Endothelial cell of hepatic sinusoid (primary cell): ENCODE data around the gene PLCB1.

Source experiments
- in situ Hi-C: cut with HindIII; loops from 2 replicates; pipeline ENCODE4 v1.10.0; 2017; ENCODE audit warnings: low sequenced_read_pairs

PLCB1 gene

DNA sequence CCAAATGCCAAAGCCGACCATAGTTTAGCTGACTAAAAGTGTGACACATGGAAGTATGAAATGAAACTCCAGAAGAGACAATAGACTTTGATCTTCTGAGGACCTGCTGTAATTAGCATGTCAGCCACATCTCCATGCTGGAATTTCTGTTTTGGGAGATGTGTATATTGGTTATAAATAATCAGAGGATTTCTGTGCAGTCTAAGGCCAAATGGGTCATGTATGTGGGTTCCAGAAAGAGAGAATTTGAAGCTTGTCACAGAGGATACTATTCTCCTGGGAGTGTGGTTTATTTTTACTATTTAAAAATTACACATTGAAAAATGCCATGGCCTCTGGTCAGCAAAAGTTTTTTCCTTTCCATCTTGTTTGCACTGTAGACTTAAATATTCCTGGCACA is 531.4 kb downstream of the PLCB1 start:
- in situ Hi-C loops: no loop called here

DNA sequence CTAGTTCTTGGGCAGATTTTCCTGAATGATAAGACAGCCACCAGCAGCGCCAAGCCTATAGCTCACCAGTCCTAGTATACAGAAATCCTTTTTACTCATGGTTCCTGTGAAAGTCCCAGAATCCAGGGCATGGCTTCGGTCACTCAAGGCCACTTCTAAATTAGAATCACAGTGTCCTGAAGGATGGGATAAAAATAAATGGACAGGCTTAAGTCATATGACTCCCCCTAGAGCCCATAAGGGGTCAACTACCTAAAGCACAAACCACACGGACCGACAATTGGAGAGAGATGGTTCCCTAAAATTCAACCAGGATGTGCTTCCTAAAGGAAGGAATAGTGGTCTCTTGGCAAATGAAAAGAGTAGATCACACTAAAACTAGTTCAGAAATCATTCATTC is 532.7 kb downstream of the PLCB1 start:
- in situ Hi-C loops: loop anchor here (5.0 kb wide), 1 partner anchor 52 kb away; no protein-coding TSS in a partner anchor

DNA sequence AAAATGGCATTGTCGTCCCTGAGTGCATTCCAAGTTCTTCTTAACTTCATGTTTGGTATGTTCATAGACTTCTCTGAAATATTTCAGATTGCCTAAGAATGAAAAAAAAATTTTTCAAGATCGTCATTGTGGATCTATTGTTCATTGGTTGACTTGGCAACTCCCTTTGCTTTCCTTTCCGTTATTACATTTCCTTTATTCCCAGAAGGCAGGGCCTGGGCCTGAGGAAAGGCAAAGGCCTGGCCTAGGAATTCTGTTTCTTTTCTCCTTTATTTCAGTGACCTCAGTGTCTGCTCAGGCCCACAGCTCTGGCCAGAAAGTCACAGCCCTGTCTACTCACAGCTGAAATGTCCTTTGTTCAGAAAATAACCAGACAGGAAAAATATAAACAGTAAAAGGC is 535.2 kb downstream of the PLCB1 start:
- in situ Hi-C loops: loop anchor here (5.0 kb wide), 1 partner anchor 55 kb away; no protein-coding TSS in a partner anchor

DNA sequence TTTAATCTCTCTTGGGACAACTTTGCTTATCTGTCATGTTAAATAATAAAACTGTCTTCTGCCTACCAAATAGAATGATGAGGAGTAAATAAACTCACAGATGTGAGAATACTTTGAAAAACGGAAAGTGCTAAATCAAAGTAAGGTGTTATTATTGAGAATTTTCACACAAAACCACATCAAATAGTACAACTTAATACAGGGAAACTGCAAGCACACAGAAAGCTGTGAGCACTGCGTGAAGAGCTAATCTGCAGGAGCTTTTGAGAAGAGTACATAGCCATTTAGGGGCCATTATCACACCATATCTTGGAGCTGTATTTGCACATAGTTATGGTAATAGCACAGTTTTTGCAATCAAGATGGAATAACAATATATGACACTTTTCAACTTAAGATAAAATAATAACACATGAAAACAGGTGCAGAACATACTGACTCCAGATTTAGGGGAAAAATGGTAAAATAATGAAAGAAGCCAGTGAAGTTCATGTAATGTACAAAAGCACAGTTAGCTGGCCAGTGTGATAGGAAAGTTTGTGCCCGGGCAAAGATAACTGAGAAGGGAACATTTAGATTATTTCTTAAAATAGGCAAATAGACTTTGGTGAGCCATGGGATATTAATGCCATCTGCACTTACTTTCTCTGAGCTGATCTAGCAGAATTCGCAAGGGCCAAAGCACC is 538.3 kb downstream of the PLCB1 start:
- in situ Hi-C loops: no loop called here

DNA sequence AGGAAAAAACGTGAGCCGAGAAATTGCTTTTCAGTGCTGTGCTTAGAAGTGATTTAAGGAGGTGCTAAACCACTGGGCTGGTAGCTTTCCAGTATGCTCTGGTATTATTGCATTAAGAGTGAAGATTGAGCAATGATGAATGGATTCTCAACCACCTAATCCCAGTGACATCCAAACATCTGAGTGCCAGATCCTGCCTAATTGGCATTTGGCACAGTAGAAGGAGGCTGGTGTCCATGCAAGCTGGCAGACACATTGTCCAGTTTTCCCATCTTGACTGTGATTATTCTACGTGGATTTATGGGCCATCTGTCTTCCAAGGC is 538.8 kb downstream of the PLCB1 start:
- in situ Hi-C loops: no loop called here

DNA sequence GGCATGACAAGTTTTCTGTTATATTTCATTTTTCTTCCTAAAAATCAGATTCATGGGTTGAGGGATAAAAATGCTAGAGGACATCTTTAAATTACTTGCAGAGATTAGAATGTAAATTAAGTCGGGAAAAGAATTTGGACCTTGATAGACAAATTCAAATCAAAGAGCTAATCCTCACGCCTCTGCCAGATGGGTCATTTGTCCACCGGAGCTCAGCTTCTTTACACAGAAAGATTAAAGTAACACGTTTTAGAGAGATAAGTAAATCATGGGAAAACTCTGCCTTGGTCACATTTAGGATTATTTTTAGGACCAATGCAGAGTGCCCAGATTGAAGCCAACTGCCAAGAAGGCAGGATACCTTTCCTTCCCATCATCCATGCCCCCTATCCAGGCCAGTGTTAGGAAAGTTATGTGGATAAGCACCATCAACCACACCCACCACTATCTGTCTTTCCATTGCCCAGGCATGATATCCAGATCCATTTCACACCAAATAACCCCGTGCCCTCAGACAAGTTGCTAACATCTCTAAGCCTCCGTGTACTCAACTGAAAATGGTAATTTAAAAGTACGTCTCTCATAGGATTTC is 539.4 kb downstream of the PLCB1 start:
- in situ Hi-C loops: no loop called here

DNA sequence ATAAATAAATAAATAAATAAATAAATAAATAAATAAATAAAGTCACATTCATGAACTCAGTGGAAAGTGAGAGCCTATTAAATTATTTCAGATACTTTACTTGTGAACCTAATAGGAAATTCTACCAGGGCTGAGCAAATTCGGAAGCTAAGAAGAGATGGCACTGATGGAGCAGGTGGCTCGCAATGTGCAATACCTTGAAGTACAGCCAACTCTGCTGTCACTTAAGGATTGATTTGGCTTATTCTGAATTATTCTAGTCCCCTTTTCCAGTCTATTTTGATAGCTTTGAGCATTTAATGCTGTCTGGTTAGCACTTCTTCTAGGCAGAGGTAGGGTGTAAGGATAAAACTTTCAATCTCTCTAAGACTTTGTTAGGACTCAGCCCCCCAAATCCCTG is 541.0 kb downstream of the PLCB1 start:
- in situ Hi-C loops: no loop called here

DNA sequence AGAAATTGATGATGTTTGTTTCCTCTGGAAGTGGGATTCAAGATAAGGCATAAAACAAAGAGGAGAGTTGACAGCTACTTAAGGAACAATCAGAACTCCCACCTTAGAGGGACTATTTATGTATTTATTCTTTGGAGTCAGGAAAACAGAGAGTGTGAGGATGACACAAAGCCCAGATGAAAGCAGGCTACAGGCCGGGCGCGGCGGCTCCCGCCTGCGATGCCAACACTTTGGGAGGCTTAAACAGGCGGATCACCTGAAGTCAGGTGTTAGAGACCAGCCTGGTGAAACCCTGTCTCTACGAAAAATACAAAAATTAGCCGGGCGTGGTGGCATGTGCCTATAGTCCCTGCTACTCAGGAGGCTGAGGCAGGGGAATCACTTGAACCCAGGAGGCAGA is 543.8 kb downstream of the PLCB1 start:
- in situ Hi-C loops: no loop called here

DNA sequence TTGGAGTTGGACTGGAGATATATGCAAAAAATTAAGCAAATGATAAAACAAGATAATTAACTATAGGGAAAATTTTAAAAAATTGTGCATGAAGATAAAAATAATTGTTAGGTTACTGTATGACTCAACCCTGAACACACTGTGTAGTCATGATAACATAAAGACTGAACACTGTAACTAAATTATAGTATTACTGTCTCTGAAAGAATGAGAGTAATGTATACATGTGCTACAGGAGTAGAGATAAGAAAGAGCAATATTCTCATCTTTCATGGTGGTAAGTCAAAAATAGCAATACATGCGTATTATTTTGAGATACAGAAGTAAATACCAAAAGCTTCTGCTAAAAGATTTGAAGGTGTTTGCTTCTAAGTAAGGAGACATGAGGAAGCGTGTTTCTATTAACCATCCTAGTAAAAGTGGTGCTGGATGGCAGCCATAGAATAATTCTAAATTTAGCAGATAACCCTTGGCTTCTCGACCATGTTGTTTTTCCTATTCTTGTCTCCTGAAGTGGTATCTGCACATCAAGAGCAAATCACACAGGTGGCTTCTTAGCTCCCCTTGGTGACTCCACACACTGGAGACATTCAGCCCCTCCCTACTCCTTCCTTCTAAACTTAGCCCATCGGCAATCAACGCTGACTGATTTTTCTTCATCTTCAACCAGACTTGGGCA is 546.2 kb downstream of the PLCB1 start:
- in situ Hi-C loops: no loop called here

DNA sequence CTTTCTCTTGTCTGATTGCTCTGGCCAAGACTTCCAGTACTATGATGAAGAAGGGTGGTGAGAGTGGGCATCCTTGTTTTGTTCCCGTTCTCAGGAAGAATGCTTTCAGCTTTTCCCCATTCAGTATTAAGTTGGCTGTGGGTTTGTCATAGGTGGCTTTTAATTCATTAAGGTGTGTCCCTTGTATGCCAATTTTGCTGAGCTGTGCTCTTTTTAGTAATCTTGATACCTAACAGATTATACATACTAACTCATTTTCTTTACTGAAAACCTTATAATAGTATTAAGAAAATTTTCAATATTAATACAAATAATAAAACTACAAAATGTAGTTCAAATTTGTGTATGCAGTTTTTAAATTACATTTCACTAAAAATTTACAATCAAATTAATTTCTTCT is 557.3 kb downstream of the PLCB1 start:
- in situ Hi-C loops: no loop called here

DNA sequence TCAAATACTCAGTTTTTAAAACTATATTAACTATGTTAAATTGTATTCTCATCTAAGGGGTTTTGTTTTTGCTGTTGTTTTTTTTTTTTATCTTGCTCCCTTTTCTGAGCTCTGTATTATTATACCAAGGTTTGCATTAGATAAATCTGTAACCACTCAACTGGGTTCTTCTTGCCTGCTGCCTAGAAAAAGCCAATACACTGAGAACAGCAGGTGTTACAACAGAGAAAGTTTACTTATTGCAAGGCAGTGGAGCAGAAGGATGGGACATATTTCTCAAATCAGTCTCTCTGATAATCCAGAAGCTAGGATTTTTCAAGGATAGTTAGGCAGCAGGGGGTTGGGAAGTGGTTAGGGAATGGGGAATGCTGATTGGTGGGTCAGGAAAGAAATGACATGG is 558.0 kb downstream of the PLCB1 start:
- in situ Hi-C loops: no loop called here

DNA sequence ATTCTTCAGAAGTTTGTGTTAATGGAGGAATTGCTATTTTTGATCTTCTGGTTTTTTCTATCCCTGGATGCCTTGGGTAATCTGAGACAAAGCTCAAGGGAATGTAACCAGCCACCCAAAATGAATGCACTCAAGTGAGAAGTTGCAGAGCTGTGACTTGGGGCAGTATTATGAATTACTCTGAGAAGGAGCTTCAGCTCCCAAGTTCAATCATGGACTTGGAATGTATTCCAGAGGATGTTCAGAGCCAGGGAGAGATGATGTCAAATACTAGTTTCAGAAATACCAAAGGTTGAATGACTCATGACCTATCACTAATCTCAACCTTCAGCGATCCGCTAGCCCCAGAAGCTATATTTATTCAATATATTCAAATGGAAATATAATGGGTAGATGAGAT is 561.6 kb downstream of the PLCB1 start:
- in situ Hi-C loops: no loop called here

DNA sequence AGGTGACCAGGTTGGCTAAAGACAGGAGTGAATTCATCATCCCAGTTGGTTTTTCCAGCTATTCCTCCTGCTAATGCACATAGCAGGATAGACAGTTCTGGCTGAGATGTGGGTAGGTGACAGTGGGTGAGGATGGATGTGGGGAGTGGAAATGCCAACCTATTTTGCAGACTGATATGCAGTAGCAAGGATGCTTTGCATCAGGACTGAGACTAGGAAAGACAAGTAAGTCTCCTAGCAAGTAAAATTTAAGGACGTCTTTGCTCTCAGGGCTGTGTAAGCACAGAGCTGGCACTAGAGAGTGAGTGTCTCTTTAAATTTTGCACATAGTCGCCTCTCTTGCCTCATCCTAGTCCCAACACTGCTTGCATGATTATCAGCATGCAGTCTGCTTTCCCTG is 568.7 kb downstream of the PLCB1 start:
- in situ Hi-C loops: loop anchor here (25.0 kb wide), 1 partner anchor 338 kb away; no protein-coding TSS in a partner anchor

DNA sequence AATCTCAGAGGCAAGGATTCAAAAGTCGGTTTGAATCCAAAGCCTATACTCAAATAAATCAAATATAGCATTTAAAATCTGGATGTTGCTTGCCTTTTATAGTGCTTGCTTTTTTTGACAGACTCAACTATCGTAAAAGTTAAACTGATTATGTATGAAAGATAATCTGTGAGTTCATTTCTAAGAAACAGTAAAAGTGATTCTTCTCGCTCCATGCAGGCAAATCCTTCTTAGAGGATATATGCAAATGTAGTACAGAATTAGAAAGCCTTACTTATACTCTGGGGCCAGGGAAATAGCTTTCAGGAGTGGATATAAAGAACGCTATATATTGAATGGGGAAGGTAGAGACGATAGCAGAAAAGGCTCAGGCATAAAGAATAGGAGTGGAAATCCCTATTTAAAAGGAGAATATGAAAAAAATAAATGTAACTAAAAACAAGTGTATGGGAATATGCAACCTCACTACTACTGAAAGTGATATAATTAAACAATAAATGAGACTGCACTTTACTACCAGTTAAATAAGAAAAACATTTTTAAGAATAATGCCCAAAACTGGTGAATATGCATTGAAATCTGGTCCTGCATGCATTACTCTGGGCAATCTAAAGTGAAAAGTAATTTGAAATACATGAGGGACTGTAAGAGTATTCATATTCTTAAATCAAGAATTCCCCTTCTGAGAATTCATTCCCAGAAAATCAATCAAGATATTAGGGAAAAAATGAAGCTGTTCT is 575.1 kb downstream of the PLCB1 start:
- in situ Hi-C loops: loop anchor here (25.0 kb wide), 1 partner anchor 345 kb away; no protein-coding TSS in a partner anchor

DNA sequence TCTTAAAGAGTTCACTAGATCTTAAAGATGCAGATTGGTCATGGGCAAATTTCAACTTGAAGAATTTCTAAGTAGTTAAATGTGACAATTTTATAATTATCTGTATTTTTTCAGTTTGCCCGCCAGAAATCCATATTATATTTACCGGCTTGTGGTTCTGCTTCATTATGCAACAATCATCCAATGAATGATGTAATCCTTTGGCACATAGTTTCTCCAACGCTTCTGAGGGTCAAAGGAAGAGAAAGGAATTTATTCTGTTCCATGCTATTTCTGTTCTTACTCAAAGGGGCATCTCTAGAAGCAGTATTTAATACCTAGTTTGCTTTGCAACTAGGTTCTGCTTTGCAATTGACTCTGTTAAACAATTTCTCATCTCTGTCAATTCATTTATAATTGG is 577.6 kb downstream of the PLCB1 start:
- in situ Hi-C loops: loop anchor here (25.0 kb wide), 1 partner anchor 347 kb away; no protein-coding TSS in a partner anchor

DNA sequence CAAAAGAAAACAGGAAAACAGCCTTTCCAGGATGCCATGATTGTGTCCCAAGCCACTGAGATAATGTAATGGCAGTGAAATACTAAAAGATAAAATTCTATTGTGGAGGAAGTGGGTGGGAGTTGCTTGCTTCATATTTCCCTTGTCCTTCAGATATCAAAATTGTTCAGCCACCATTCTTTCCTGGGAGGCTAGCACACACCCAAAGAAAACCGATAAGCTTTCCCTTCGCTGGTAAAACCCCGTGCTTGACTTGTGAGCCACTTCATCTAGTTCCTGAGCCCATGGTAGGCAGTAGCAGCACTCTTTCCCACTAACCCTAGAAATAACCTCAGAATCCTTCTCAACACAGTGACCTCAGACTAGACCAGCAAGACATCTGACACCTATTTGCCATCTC is 579.4 kb downstream of the PLCB1 start:
- in situ Hi-C loops: loop anchor here (25.0 kb wide), 1 partner anchor 349 kb away; no protein-coding TSS in a partner anchor

DNA sequence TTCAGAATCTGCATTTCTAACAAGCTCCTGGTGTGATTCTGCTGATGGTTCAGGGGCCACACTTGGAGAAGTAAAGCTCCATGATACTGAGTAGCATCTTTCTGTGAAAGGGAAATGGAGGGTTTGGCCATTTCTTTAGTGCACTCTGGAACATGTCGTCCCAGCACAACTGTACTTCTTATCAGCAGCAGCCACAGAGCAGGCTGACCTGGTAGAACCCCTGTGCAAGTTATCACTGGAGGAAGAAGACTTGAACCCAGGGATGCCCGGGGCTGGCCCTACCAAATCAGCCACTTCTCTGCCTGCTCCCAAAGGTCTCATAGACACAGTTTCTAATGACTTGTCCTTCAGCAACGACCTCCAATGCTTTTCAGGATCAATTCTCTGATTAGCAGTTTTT is 582.1 kb downstream of the PLCB1 start:
- in situ Hi-C loops: loop anchor here (25.0 kb wide), 1 partner anchor 352 kb away; no protein-coding TSS in a partner anchor

DNA sequence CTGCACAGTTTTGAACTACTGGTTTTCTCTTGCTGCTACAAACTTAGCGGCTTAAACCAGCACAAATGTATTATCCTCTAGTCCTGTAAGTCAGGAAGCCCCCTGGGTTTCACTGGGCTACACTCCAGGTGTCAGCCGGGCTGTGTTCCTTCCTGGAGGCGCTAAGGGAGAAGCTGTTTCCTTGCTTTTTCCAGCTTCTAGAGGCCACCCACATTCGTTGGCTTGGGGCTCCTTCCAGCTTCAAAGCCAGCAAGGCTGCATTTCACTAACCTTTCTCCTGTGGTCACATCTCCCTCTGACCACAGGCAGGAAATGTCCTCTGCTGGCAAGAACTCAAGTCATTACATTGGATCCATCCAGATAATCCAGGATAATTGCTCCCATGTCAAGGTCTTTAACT is 586.2 kb downstream of the PLCB1 start:
- in situ Hi-C loops: loop anchor here (5.0 to 25.0 kb wide), 2 partner anchors 356 to 586 kb away; partner anchors contain the start of gene PLCB1

DNA sequence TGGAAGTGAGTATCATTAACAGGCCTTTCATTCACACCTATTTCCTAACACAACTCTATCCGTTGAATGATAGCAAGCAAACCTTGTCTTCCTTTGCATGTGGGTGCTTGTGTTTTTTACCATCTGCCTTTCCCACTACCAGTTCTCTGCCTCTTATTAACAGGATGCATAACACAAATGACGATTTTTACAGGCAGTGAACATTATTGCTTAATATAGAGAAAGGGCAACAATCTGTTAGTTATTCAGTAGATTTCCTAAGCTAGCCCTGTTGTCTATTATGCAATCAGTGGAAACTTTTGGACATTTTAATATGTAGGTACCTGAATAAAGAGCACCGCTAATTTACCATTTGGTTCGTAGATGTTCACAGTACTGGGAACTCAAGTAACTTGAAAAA is 588.0 kb downstream of the PLCB1 start:
- in situ Hi-C loops: loop anchor here (5.0 to 25.0 kb wide), 2 partner anchors 358 to 683 kb away; no protein-coding TSS in a partner anchor

DNA sequence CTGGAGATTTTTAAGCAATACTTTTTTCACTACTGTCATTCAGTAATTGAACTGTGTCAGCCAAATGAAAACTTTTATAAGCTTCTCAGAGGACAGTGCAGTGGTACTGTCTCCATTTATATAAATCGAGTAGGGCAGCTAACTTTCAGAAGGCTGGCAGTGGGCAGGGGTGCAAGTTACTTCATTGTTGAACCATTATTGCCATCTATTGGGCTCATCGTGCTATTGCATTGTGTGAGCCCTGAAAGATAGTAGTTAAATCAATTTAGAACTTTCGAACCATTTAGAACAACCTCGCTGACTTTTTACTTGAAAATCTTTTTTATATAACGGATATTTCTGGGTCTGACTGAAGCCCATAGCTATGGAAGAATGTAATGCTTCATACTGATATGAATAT is 589.0 kb downstream of the PLCB1 start:
- in situ Hi-C loops: loop anchor here (5.0 to 25.0 kb wide), 2 partner anchors 359 to 684 kb away; no protein-coding TSS in a partner anchor
